DND-41 (cell line): ENCODE measurements around the gene WDR36.

ENCODE experiments used
- ATAC-seq: fragments of 200-7000 bp; cut with Tn5 transposase; 3 replicates; pipeline ENCODE4 v1.9.1; 2021; ENCODE audit warnings: low read depth; ENCODE audit not compliant: insufficient read depth
- DNase-seq: peaks from one replicate; pipeline ENCODE4 v3.0.0-alpha.2; 2020
- H2AFZ ChIP-seq: 2 replicates; pipeline ENCODE4 v1.6.0; 2012; ENCODE audit warnings: low read depth, low read length
- H3K27ac ChIP-seq: 2 replicates; pipeline ENCODE4 v1.5.1; 2012; ENCODE audit warnings: low read length, inconsistent platforms
- H3K27me3 ChIP-seq: fragments of 200-600 bp; sonication (generic); 2 replicates; pipeline ENCODE4 v1.6.0; 2012; ENCODE audit warnings: low read length, mild to moderate bottlenecking, inconsistent platforms; ENCODE audit not compliant: insufficient read depth, poor library complexity
- H3K36me3 ChIP-seq: 2 replicates; pipeline ENCODE4 v1.5.1; 2012; ENCODE audit warnings: low read length, inconsistent platforms; ENCODE audit not compliant: insufficient read depth
- H3K4me1 ChIP-seq: 2 replicates; pipeline ENCODE4 v1.5.1; 2012; ENCODE audit warnings: mild to moderate bottlenecking, low read length; ENCODE audit not compliant: insufficient read depth
- H3K4me2 ChIP-seq: 2 replicates; pipeline ENCODE4 v1.6.0; 2012; ENCODE audit warnings: mild to moderate bottlenecking, moderate library complexity, low read length, inconsistent platforms; ENCODE audit not compliant: insufficient read depth
- H3K4me3 ChIP-seq, 2 experiments: fragments of 200-600 bp in 1 of 2; shearing (Covaris generic) in 1 of 2; 2 replicates each; pipeline ENCODE4 v1.5.1; 2012 to 2016; ENCODE audit warnings: inconsistent platforms in 2 of 2, low read length in 2 of 2, mild to moderate bottlenecking in 2 of 2, low read depth in 1 of 2, moderate library complexity in 1 of 2
- H3K79me2 ChIP-seq: 2 replicates; pipeline ENCODE4 v1.6.0; 2012; ENCODE audit warnings: low read length, inconsistent platforms; ENCODE audit not compliant: insufficient read depth
- H3K9ac ChIP-seq: 2 replicates; pipeline ENCODE4 v1.6.0; 2012; ENCODE audit warnings: low read depth, mild to moderate bottlenecking, inconsistent platforms, low read length, moderate library complexity
- H3K9me3 ChIP-seq: 2 replicates; pipeline ENCODE4 v1.5.1; 2012; ENCODE audit warnings: low read length, moderate library complexity, mild to moderate bottlenecking, inconsistent platforms; ENCODE audit not compliant: insufficient read depth, severe bottlenecking
- H4K20me1 ChIP-seq: 2 replicates; pipeline ENCODE4 v1.6.0; 2012; ENCODE audit warnings: low read length; ENCODE audit not compliant: insufficient read depth
- CTCF ChIP-seq: IDR thresholded peaks from 2 replicates; pipeline ENCODE4 v1.5.1; 2012; ENCODE audit warnings: borderline replicate concordance, low read length, moderate library complexity, mild to moderate bottlenecking; ENCODE audit not compliant: poor library complexity, severe bottlenecking; ENCODE audit errors: extremely low read depth
- EZH2 ChIP-seq: IDR thresholded peaks from 3 replicates; pipeline ENCODE4 v1.6.1; 2012; ENCODE audit warnings: borderline replicate concordance, low read depth, mild to moderate bottlenecking, moderate library complexity, low read length, inconsistent platforms; ENCODE audit not compliant: severe bottlenecking

WDR36 gene

GRCh38 chr5:111072949-111073682, 19.0 kb upstream of the WDR36 start:
- Histone ChIP-seq H4K20me1 (no peaks in the 10 kb centered on the region), H2AFZ (no peak overlapping the region), H3K9ac (no peak overlapping the region), H3K27me3 (peaks cover 18% of the 10 kb centered on the region), H3K36me3 (no peaks in the 10 kb centered on the region), H3K4me1 (no peaks in the 10 kb centered on the region), H3K4me3 (no peak overlapping the region), H3K79me2 (no peaks in the 10 kb centered on the region), H3K4me2 (no peak overlapping the region), H3K27ac (no peak overlapping the region), H3K9me3 (no peaks in the 10 kb centered on the region)
- no peak for DNase-seq
- TF ChIP-seq EZH2 (no peak), CTCF (no peak)
- ATAC-seq = no peak

- no peak overlapping the region for H2AFZ ChIP-seq
- no peak overlapping the region for H3K27ac ChIP-seq
- H3K4me3 ChIP-seq = no peak overlapping the region
- TF ChIP-seq CTCF = no peak
- no peak for TF ChIP-seq EZH2
- no peaks in the 10 kb centered on the region for H3K79me2 ChIP-seq
- H4K20me1 ChIP-seq = no peaks in the 10 kb centered on the region
- peaks cover 10% of the 10 kb centered on the region for H3K27me3 ChIP-seq
- ATAC-seq (no peak), DNase-seq (no peak)
- no peak overlapping the region for H3K9ac ChIP-seq
- H3K4me1 ChIP-seq = no peaks in the 10 kb centered on the region
- no peaks in the 10 kb centered on the region for H3K9me3 ChIP-seq
- no peaks in the 10 kb centered on the region for H3K36me3 ChIP-seq
- no peak overlapping the region for H3K4me2 ChIP-seq
Measured at GRCh38 chr5:111074244-111074643, 17.9 kb upstream of the WDR36 start.

- Histone ChIP-seq H3K4me1 (no peaks in the 10 kb centered on the region), H3K4me3 (no peak overlapping the region), H3K9me3 (no peaks in the 10 kb centered on the region), H3K27ac (no peak overlapping the region), H4K20me1 (no peaks in the 10 kb centered on the region), H3K4me2 (no peak overlapping the region), H2AFZ (no peak overlapping the region), H3K9ac (no peak overlapping the region), H3K27me3 (peaks cover 5% of the 10 kb centered on the region), H3K36me3 (no peaks in the 10 kb centered on the region), H3K79me2 (no peaks in the 10 kb centered on the region)
- no peak for DNase-seq
- ATAC-seq = no peak
- no peak for TF ChIP-seq EZH2
- no peak for TF ChIP-seq CTCF
Measured at GRCh38 chr5:111075520-111075919, 16.6 kb upstream of the WDR36 start.

- Histone ChIP-seq H3K9me3 (no peaks in the 10 kb centered on the region), H2AFZ (no peak overlapping the region), H3K4me1 (no peaks in the 10 kb centered on the region), H3K27ac (no peak overlapping the region), H3K4me3 (no peak overlapping the region), H3K27me3 (peaks cover 2% of the 10 kb centered on the region), H3K4me2 (no peak overlapping the region), H3K36me3 (no peaks in the 10 kb centered on the region), H3K79me2 (no peaks in the 10 kb centered on the region), H3K9ac (no peak overlapping the region), H4K20me1 (no peaks in the 10 kb centered on the region)
- DNase-seq (no peak), ATAC-seq (no peak)
- no peak for TF ChIP-seq EZH2
- no peak for TF ChIP-seq CTCF
Measured at GRCh38 chr5:111076091-111076490, 16.1 kb upstream of the WDR36 start.
